ENCODE data around the gene STPG2.

GRCh38 chr4:97990409-97990808, 152.9 kb downstream of the STPG2 start:
- TF ChIP-seq POLR2A (IDR thresholded peaks at IDR 0.05; ENCODE audit: low read length) (no peak), GATA1 (IDR thresholded peaks at IDR 0.05; ENCODE audit: low read depth, low read length) (no peak)

Measured in erythroblast (primary cell).